ENCODE measurements around the gene WDR53. TPM values are rescaled to one million over a fixed set of nuclear protein-coding genes. Genes with fewer than 3 reads are reported as not detected.

Gene WDR53
- total and polyA plus RNA-seq, 9 of the 15 experiments (the other 6 are each of a cell fraction or from before 2014, with no cell fraction given): 13.0 to 34.5 (median 20.9) TPM

DNA sequence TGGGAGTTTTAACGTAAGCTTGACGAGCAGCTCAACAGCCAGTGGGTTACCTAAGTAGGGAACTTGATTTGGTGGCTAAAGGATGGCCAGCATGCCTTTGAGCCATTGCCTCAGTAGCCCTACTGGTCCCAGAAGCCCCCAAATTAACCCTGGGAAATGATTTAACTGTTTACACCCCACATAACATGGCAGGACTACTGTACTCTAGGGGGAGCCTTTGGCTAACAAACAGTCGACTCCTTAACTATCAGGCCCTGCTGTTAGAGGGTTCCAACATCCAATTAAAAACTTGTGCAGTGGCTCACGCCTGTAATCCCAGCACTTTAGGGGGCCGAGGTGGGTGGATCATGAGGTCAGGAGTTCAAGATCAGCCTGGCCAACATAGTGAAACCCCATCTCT lies 43.8 kb downstream of the WDR53 start:
- CTCF ChIA-PET (ENCODE audit: low intra/inter-chr PET ratio): interaction anchor here (1.3 to 2.0 kb wide), 2 partner anchors 160 to 446 kb away, joined by 5 to 8 read pairs; no protein-coding TSS in a partner anchor
- POLR2A ChIA-PET: interaction anchor here (0.7 kb wide), 1 partner anchor 131 kb away, joined by 3 read pairs; no protein-coding TSS in a partner anchor
- no peaks in the 10 kb centered on the region for H3K9me1 ChIP-seq (ENCODE audit: control insufficient read depth, insufficient read depth, low read length)
- FAIRE-seq (peak; percentile 74), DNase-seq (ENCODE audit: extremely low read depth in 1 of 4, low spot score in 3 of 4) (peak in 2 of 4 experiments; percentile 34 to 76), ATAC-seq (peak; percentile 66)
- H2AFZ ChIP-seq (ENCODE audit: low read depth, low read length): no peak overlapping the region
- H3K9ac ChIP-seq (ENCODE audit: insufficient read depth in 1 of 2, low read depth in 2 of 2, low read length in 2 of 2): no peak overlapping the region
- no TSS peak for BruUV-seq (replicated peaks)
- no peak overlapping the region for H3K4me2 ChIP-seq (ENCODE audit: insufficient read depth, low read length)
- peaks cover 16 to 20% of the 10 kb centered on the region in 2 experiments for H3K4me1 ChIP-seq (replicated peaks in 1 of 2; ENCODE audit: control insufficient read depth in 2 of 2, insufficient read depth in 2 of 2, low read length in 2 of 2)
- WGBS (ENCODE audit: insufficient coverage, low coverage, missing lambda C conversion rate): 23% methylated on average over 5 of the region's 5 CpGs
- no peaks in the 10 kb centered on the region for H3K9me3 ChIP-seq (replicated peaks; ENCODE audit: control insufficient read depth, insufficient read depth, low read depth, low read length)
- no peaks in the 10 kb centered on the region for H3K79me2 ChIP-seq (ENCODE audit: control insufficient read depth, insufficient read depth, low read length)
- H3K36me3 ChIP-seq (ENCODE audit: control insufficient read depth, insufficient read depth, low read length): no peaks in the 10 kb centered on the region
- no peaks in the 10 kb centered on the region for H4K20me1 ChIP-seq (replicated peaks; ENCODE audit: control insufficient read depth, insufficient read depth, low read length)
- in situ Hi-C loops (cut with MboI) (loop anchor here (5.0 to 25.0 kb wide), 3 partner anchors 272 to 812 kb away; partner anchors contain the start of gene MUC20), intact Hi-C loops (cut with micrococcal nuclease) (loop anchor here (2.0 to 10.0 kb wide), 4 partner anchors 84 to 660 kb away; partner anchors contain the start of gene NCBP2)
- no peaks in the 10 kb centered on the region for H3K27me3 ChIP-seq (ENCODE audit: control insufficient read depth in 2 of 2, insufficient read depth in 2 of 2, low read length in 2 of 2)
- no peak overlapping the region for H3K4me3 ChIP-seq
- no peak overlapping the region for H3K27ac ChIP-seq (ENCODE audit: extremely low read depth, low read depth, low read length)
- TF ChIP-seq BRD4 (IDR thresholded peaks at IDR 0.05) (no peak), SMC3 (conservative IDR thresholded peaks at IDR 0.05; ENCODE audit: insufficient read depth, low read depth, low read length) (peak; percentile 39), FOXK2 (conservative IDR thresholded peaks at IDR 0.05 in 1 of 2, IDR thresholded peaks at IDR 0.05 in 1 of 2; ENCODE audit: low read depth in 2 of 2) (peak in 1 of 2 experiments; percentile 13; a peak in 1 of 4 replicates), CC2D1A (IDR thresholded peaks at IDR 0.05) (peak; percentile 55; the same call in 1 of the 2 replicates), XRCC5 (IDR thresholded peaks at IDR 0.05; ENCODE audit: low read depth, low read length) (no peak), STAG1 (CRISPR knock-in tag; IDR thresholded peaks at IDR 0.05; ENCODE audit: borderline replicate concordance) (peak; percentile 67; the same call in 1 of the 2 replicates), ZFPM2 (CRISPR knock-in tag; IDR thresholded peaks at IDR 0.05) (no peak), RAD21 (CRISPR knock-in tag; conservative IDR thresholded peaks at IDR 0.05 in 1 of 2, IDR thresholded peaks at IDR 0.05 in 1 of 2) (peak; percentile 62 to 85)
- TF ChIP-seq, protein P1, sequence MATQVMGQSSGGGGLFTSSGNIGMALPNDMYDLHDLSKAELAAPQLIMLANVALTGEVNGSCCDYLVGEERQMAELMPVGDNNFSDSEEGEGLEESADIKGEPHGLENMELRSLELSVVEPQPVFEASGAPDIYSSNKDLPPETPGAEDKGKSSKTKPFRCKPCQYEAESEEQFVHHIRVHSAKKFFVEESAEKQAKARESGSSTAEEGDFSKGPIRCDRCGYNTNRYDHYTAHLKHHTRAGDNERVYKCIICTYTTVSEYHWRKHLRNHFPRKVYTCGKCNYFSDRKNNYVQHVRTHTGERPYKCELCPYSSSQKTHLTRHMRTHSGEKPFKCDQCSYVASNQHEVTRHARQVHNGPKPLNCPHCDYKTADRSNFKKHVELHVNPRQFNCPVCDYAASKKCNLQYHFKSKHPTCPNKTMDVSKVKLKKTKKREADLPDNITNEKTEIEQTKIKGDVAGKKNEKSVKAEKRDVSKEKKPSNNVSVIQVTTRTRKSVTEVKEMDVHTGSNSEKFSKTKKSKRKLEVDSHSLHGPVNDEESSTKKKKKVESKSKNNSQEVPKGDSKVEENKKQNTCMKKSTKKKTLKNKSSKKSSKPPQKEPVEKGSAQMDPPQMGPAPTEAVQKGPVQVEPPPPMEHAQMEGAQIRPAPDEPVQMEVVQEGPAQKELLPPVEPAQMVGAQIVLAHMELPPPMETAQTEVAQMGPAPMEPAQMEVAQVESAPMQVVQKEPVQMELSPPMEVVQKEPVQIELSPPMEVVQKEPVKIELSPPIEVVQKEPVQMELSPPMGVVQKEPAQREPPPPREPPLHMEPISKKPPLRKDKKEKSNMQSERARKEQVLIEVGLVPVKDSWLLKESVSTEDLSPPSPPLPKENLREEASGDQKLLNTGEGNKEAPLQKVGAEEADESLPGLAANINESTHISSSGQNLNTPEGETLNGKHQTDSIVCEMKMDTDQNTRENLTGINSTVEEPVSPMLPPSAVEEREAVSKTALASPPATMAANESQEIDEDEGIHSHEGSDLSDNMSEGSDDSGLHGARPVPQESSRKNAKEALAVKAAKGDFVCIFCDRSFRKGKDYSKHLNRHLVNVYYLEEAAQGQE (IDR thresholded peaks at IDR 0.05; ENCODE audit: borderline replicate concordance): peak; percentile 39; the same call in 1 of the 2 replicates
- TF ChIP-seq, protein P1 (CRISPR knock-in tag; IDR thresholded peaks at IDR 0.05; ENCODE audit: low read depth): no peak
- TF ChIP-seq, protein P2, sequence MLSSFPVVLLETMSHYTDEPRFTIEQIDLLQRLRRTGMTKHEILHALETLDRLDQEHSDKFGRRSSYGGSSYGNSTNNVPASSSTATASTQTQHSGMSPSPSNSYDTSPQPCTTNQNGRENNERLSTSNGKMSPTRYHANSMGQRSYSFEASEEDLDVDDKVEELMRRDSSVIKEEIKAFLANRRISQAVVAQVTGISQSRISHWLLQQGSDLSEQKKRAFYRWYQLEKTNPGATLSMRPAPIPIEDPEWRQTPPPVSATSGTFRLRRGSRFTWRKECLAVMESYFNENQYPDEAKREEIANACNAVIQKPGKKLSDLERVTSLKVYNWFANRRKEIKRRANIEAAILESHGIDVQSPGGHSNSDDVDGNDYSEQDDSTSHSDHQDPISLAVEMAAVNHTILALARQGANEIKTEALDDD (IDR thresholded peaks at IDR 0.05): peak; percentile 42; the same call in 1 of the 2 replicates
